Loucy (cell line): ENCODE data around the gene PROX2.

Source experiments
- H2AFZ ChIP-seq: fragments of 200-600 bp; sonication (generic); 2 replicates; pipeline ENCODE4 v1.6.0; 2016; ENCODE audit warnings: antibody characterized with exemption, mild to moderate bottlenecking, low read length, moderate library complexity
- H3F3A ChIP-seq: fragments of 200-600 bp; 2 replicates; pipeline ENCODE4 v1.6.0; 2016; ENCODE audit warnings: antibody characterized with exemption, low read depth, mild to moderate bottlenecking
- H3K27me3 ChIP-seq: fragments of 200-600 bp; sonication (generic); 2 replicates; pipeline ENCODE4 v1.6.1; 2014; ENCODE audit warnings: low read length, mild to moderate bottlenecking; ENCODE audit not compliant: insufficient read depth, poor library complexity, severe bottlenecking
- H3K36me3 ChIP-seq: fragments of 200-600 bp; sonication (generic); 2 replicates; pipeline ENCODE4 v1.6.1; 2016; ENCODE audit warnings: low read length; ENCODE audit not compliant: insufficient read depth
- H3K4me1 ChIP-seq: fragments of 200-600 bp; sonication (generic); 2 replicates; pipeline ENCODE4 v1.5.1; 2014; ENCODE audit warnings: low read length, mild to moderate bottlenecking; ENCODE audit not compliant: insufficient read depth, poor library complexity, severe bottlenecking
- H3K4me2 ChIP-seq: fragments of 200-600 bp; sonication (generic); 2 replicates; pipeline ENCODE4 v1.6.0; 2014; ENCODE audit warnings: antibody characterized with exemption, low read length, low read depth, mild to moderate bottlenecking; ENCODE audit not compliant: poor library complexity, severe bottlenecking
- H3K4me3 ChIP-seq: fragments of 200-600 bp; sonication (generic); 2 replicates; pipeline ENCODE4 v1.5.1; 2014; ENCODE audit warnings: low read length, mild to moderate bottlenecking, mixed read lengths; ENCODE audit not compliant: poor library complexity, severe bottlenecking
- H3K79me2 ChIP-seq: fragments of 200-600 bp; sonication (generic); 2 replicates; pipeline ENCODE4 v1.6.1; 2014; ENCODE audit warnings: low read length; ENCODE audit not compliant: insufficient read depth
- H3K9ac ChIP-seq: fragments of 200-600 bp; sonication (generic); 2 replicates; pipeline ENCODE4 v1.6.0; 2014; ENCODE audit warnings: mild to moderate bottlenecking, low read depth, low read length, moderate library complexity; ENCODE audit not compliant: poor library complexity, severe bottlenecking
- H3K9me2 ChIP-seq: fragments of 200-600 bp; sonication (generic); replicated peaks from 2 replicates; pipeline ENCODE4 v1.6.1; 2016; ENCODE audit warnings: low read depth, low read length, mixed read lengths
- H3K9me3 ChIP-seq: fragments of 200-600 bp; sonication (generic); 2 replicates; pipeline ENCODE4 v1.6.1; 2014; ENCODE audit warnings: mild to moderate bottlenecking, antibody characterized with exemption, low read length, low read depth; ENCODE audit not compliant: insufficient read depth
- H4K20me1 ChIP-seq: fragments of 200-600 bp; sonication (generic); 2 replicates; pipeline ENCODE4 v1.6.0; 2014; ENCODE audit warnings: antibody characterized with exemption, low read length, mild to moderate bottlenecking; ENCODE audit not compliant: insufficient read depth, poor library complexity, severe bottlenecking
- EZH2phosphoT487 ChIP-seq: fragments of 200-600 bp; IDR thresholded peaks from 2 replicates; pipeline ENCODE4 v1.6.1; 2018; ENCODE audit warnings: antibody characterized with exemption, mild to moderate bottlenecking, moderate library complexity, borderline replicate concordance
- TF ChIP-seq, protein P1 (sequence below): fragments of 200-600 bp; sonication (generic); conservative IDR thresholded peaks from 2 replicates; pipeline ENCODE4 v1.5.1; 2014; ENCODE audit warnings: mild to moderate bottlenecking, antibody characterized with exemption, low read length

PROX2 gene

DNA sequence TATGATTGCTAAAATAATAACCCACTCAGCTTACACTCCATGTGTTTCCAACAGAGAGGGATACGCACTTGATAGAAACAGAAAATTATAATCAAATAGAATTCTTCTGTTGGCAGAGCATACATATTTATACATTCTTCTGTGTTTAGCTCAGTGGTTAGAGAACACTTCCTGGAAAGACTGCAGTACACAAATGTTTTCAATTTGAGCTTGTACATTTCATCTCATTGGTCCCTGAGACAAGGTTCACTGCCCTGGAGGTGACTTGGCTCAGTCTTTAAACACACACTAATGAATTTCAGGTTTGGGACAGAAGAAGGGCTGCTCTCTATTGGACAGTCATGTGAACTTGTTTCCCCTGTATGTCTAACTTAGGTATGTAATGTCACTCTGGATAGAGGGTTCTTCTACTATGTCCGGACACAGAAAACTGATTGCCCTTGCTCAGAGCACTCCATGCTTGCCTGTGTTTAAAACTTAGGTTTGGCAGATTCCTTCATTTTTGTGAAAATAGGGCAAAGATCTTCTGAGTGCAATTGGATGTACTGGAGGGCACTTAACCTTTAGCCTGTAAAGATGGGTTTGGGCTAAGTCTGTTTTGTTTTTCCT lies 22.9 kb downstream of the PROX2 start:
- Histone ChIP-seq H3K79me2 (no peaks in the 10 kb centered on the region), H3K4me1 (no peaks in the 10 kb centered on the region), H3K36me3 (no peaks in the 10 kb centered on the region), H3K4me2 (no peak overlapping the region), H3F3A (no peaks in the 10 kb centered on the region), H2AFZ (no peak overlapping the region), H4K20me1 (no peaks in the 10 kb centered on the region), H3K9ac (no peak overlapping the region), H3K27me3 (no peaks in the 10 kb centered on the region), H3K9me3 (no peaks in the 10 kb centered on the region), H3K9me2 (no peaks in the 10 kb centered on the region), H3K4me3 (no peak overlapping the region)
- no peak for TF ChIP-seq EZH2phosphoT487
- TF ChIP-seq, protein P1, sequence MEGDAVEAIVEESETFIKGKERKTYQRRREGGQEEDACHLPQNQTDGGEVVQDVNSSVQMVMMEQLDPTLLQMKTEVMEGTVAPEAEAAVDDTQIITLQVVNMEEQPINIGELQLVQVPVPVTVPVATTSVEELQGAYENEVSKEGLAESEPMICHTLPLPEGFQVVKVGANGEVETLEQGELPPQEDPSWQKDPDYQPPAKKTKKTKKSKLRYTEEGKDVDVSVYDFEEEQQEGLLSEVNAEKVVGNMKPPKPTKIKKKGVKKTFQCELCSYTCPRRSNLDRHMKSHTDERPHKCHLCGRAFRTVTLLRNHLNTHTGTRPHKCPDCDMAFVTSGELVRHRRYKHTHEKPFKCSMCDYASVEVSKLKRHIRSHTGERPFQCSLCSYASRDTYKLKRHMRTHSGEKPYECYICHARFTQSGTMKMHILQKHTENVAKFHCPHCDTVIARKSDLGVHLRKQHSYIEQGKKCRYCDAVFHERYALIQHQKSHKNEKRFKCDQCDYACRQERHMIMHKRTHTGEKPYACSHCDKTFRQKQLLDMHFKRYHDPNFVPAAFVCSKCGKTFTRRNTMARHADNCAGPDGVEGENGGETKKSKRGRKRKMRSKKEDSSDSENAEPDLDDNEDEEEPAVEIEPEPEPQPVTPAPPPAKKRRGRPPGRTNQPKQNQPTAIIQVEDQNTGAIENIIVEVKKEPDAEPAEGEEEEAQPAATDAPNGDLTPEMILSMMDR, result no peak

DNA sequence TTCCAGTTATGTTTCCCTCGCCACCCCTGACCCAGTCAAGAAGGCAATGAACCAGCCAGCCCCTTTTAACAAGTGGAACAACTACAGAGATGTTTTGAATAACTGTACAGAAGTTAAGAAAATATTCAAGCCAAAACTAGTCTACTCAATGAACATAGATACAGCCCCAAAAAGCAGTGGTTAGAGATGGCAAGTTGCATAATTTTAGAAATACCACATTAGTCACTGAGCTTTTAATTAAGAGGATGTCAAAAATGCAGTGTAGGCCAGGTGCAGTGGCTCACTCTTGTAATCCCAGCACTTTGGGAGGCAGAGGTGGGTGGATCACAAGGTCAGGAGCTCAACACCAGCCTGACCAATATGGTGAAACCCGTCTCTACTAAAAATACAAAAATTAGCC lies 27.2 kb downstream of the PROX2 start:
- H3K4me2 ChIP-seq, result no peak overlapping the region
- no peaks in the 10 kb centered on the region for H3K9me2 ChIP-seq
- no peaks in the 10 kb centered on the region for H3K36me3 ChIP-seq
- TF ChIP-seq, protein P1, result no peak
- no peak for TF ChIP-seq EZH2phosphoT487
- no peaks in the 10 kb centered on the region for H3K27me3 ChIP-seq
- no peaks in the 10 kb centered on the region for H4K20me1 ChIP-seq
- H3K9ac ChIP-seq, result no peak overlapping the region
- no peaks in the 10 kb centered on the region for H3K4me1 ChIP-seq
- no peaks in the 10 kb centered on the region for H3K79me2 ChIP-seq
- no peaks in the 10 kb centered on the region for H3F3A ChIP-seq
- no peak overlapping the region for H2AFZ ChIP-seq
- no peaks in the 10 kb centered on the region for H3K9me3 ChIP-seq
- no peak overlapping the region for H3K4me3 ChIP-seq

DNA sequence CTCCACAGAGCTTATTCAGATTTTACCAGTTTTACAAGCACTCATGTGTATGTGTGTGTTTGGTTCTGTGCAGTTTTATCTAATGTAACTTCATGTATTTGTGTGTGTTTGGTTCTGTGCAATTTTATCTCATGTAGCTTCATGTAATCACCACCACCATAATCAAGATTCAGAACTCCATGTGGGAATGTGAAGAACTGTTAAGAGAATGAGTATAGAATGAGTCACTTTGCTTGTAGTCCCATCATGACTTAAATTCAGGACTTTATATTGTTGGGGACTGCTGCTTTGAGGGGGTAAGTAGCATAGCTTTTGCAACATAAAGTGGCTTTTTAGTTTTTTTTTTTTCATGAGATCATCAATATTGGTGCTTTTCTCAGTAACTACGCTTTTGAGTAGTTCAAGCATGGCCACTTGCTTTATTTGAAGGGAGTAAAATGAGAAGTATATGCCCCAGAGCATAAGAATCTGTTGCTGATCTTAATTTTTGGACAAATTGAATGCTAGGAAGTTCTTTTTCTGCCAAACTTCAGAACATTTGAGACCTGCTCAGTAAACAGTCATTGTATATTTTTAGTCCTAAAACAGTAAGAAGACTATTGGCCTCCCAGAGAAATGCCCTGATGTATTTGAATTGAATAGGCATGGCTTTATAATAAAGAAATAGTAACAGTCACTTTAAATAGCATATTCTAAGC lies 28.8 kb downstream of the PROX2 start:
- no peak overlapping the region for H2AFZ ChIP-seq
- H3K4me2 ChIP-seq, result no peak overlapping the region
- no peaks in the 10 kb centered on the region; the same call in 1 of the 2 replicates for H3K36me3 ChIP-seq
- H3K4me1 ChIP-seq, result no peaks in the 10 kb centered on the region
- no peaks in the 10 kb centered on the region for H3K9me2 ChIP-seq
- H3K27me3 ChIP-seq, result no peaks in the 10 kb centered on the region
- H3K79me2 ChIP-seq, result no peaks in the 10 kb centered on the region
- no peaks in the 10 kb centered on the region for H3K9me3 ChIP-seq
- H3F3A ChIP-seq, result no peaks in the 10 kb centered on the region
- TF ChIP-seq, protein P1, result no peak
- TF ChIP-seq EZH2phosphoT487, result no peak
- no peaks in the 10 kb centered on the region for H4K20me1 ChIP-seq
- no peak overlapping the region for H3K9ac ChIP-seq
- H3K4me3 ChIP-seq, result no peak overlapping the region
